ENCODE results near the gene CREM.

- no peak for TF ChIP-seq CTCF (IDR thresholded peaks at IDR 0.05; ENCODE audit: insufficient read depth, low read length)
- no peak for TF ChIP-seq POLR2AphosphoS5 (IDR thresholded peaks at IDR 0.05; ENCODE audit: low read depth)
- TF ChIP-seq GABPA (IDR thresholded peaks at IDR 0.05; ENCODE audit: low read depth): no peak
These were observed 14.1 kb upstream of the CREM start for GRCh38 chr10:35112571-35112970.
